NCI-H146 treated with DMSO at 0.1 percent for 48 hours (cell line): Measurements from ENCODE around the gene TMEM192.
"Not testable (repeated sequence)": the region's sequence is repeated elsewhere in the genome, so short reads cannot be mapped to it uniquely, and the experiment has no call there.

ENCODE experiments used
- DNase-seq: peaks from one replicate; lab custom pipeline; 2025; ENCODE audit not compliant: unreplicated experiment; lab: John Stamatoyannopoulos, UW

The TMEM192 gene

DNA sequence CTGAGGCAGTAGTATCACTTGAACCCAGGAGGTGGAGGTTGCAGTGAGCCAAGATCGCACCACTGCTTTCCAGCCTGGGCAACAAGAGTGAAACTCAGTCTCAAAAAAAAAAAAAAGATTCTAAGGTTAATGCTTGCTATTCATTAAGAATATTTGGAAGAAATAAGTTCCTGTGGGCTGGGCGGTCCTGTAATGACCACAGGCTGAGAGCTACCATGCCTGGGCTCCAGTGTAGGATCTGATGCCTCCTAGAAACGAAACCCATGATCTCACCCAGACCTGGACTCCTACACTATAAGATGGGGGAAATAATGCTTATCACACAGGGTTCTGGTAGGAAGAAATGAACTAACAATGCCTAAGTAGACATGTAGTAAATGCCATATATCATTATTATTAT is 17.8 kb downstream of the TMEM192 start:
- DNase-seq, result no peak

DNA sequence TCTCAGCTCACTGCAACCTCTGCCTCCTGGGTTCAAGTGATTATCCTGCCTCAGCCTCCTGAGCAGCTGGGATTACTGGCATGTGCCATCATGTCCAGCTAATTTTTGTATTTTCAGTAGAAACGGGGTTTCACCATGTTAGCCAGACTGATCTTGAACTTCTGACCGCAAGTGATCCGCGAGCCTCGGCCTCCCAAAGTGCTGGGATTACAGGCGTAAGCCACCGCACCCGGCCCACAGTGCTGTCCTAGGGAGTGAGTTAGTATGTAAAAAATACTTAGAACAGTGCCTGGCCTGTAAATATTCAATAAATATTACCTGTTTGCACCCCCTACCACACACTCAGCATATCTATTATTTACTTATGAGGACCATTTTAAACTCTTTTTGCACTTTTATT is 20.5 kb downstream of the TMEM192 start:
- not testable (repeated sequence) for DNase-seq

DNA sequence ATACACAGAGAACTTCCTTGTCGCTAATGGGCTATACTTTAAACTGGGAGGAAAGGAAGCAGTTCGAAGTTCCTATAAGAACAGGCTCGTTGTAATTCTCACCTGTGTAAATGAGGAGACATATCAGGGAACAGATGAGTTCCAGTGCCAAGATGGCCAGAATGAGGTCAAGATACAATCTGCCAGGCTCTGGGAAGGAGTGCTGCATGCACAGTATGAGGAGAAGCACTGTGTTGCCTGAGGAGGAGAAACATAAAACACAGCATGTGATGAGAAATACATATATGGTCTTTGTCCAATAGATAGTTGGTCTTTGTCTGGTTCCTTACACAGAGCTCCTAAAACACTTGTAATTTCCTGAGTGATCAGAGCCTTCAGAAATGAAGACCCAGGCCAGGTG is 24.3 kb downstream of the TMEM192 start:
- DNase-seq, result no peak

DNA sequence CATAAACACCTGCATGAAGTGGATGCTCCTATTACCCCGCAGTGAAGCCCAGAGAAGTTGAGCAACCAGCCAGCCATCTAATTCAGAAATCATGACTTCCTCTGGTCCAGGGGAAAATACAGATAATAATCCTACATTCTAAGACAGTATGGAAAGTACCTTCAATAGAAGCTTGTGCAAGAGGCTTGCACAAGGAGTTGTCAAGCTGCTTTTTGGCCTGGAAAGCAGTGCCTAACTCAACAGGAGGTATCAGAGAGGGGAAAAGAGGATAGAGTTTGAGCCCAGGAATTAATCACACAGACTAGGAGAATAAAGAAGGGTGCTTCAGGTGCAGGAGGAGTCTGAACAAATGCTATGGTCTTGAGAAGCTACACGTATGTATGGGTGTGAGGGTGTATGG is 26.7 kb downstream of the TMEM192 start:
- DNase-seq, result no peak

DNA sequence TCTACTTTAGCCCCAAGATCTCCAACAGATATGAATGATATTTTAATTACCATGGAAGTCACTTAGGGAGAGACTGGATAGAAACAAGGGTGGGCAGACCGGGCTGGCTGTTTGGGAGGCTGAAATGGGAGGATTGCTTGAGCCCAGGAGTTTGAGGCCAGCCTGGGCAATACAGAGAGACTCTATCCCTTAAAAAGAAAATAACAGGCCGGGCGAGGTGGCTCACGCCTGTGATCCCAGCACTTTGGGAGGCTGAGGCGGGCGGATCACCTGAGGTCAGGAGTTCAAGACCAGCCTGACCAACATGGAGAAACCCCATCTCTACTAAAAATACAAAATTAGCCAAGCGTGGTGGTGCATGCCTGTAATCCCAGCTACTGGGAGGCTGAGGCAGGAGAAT is 27.9 kb downstream of the TMEM192 start:
- not testable (repeated sequence) for DNase-seq

- DNase-seq, result no peak
Measured at GRCh38 chr4:165079476-165079875, 33.2 kb downstream of the TMEM192 start.

- DNase-seq, result no peak
Measured at GRCh38 chr4:165077034-165077578, 35.6 kb downstream of the TMEM192 start.

DNA sequence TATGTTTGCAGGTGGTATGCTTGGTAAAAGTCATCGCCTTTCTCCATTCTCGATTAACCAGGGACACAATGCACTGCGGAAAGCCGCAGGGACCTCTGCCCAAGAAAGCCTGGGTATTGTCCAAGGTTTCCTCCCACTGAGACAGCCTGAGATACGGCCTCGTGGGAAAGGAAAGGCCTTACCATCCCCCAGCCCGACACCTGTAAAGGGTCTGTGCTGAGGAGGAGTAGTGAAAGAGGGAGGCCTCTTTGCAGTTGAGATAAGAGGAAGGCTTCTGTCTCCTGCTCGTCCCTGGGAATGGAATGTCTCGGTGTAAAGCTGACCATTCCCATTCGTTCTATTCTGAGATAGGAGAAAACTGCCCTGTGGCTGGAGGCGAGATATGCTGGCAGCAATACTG is 39.3 kb downstream of the TMEM192 start:
- not testable (repeated sequence) for DNase-seq

DNA sequence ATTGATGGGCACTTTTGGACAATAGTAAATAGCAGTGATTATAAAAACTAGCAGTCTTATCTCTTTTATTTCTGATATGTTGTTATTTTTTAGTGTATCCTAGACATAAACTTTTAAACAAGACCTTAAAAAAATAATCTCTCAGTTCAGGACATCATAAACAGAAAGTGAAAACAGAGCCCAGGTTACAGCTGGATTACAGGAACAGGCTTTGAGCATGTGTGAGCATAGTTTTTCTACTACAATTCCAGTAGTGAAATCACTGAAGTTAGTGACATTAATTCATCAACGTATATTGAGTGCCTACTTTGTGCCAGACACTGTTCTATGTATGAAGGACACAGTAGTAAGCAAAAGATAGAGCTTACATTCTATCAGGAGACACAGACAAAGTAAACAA is 42.1 kb downstream of the TMEM192 start:
- no peak for DNase-seq

DNA sequence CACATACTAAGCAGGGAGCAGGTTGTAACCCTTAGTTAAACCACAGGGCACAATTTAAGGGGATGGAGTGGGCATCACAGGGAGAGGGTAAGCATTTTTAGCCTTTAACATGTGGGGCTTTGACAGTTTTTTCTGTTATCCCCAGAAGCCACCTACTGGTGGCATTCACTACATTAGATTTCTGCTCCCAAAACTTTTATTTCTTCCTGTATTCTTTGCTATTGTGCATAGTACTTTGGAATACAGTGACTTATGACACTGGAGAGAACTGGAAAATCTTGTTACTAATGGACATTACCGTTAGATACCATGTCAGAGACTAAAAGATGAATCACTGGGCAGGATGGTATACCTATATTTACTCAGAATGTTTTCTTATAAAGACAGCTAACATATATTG is 51.7 kb downstream of the TMEM192 start:
- no peak for DNase-seq

GRCh38 chr4:165059386-165059785 is 53.3 kb downstream of the TMEM192 start:
- DNase-seq, result no peak

DNA sequence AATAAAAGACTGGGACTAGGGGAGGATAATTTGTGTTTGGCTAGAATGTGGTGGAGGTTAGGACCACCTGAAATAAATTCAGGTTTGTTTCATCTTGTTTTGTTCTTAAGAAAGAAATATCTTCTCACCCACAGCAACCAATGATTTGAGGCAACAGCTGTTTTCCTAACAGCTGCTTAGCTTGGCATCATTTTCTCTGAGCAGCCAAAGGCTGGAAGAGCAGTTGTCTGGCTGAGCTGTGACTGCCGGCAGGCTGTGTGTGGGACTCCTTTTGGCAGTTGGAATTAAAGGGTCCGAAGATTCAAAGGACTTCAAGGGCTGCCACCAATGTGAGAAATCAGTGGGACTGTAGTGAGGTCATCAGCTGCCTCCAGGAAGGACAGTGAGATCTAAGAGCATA is 54.0 kb downstream of the TMEM192 start:
- no peak for DNase-seq

DNA sequence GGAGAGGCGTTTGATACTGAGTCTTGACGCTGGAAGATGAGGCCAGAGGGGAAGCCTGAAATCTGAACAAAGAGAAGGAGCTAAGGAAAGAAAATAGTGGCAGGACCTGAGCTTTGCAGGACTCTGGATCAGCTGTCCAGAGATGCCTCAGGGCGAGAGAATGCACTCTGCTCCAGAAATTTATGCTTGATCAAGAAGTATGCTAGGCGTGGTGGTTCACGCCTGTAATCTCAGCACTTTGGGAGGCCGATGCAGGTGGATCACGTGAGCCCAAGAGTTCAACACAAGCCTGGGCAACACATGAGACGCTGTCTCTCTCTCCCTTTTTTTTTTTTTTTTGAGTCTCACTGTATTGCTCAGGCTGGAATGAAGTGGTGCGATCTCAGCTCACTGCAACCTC is 57.1 kb downstream of the TMEM192 start:
- no peak for DNase-seq

DNA sequence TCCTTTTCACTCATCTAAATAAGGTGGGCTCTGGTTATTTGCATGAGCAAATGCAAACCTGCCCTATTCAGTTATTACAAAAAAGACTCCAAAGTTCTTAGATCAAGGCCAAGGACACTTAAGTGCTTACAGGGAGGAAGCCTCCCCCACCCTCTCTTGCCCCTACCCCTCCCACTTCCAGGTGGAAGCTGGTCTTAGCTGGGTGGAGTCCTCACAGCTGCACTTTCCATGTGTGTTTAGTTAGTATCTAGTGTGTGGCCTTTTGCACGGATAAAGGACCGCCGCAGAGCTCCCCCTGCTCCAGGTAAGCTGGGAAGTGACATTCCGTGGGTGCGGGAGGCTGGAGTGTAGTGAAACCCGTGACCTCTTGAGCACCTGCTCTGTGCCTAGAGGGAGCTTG is 59.0 kb downstream of the TMEM192 start, which contains the start of gene TRIM75:
TRIM75 (plus strand) TSS at position 222 of the 400 bp plus-strand sequence. CDS start 5,282 bp downstream, outside the sequence.
- DNase-seq, result no peak

- DNase-seq, result no peak
Measured at GRCh38 chr4:165052627-165053026, 60.0 kb downstream of the TMEM192 start.

GRCh38 chr4:165048170-165048569 is 64.5 kb downstream of the TMEM192 start:
- DNase-seq, result no peak

DNA sequence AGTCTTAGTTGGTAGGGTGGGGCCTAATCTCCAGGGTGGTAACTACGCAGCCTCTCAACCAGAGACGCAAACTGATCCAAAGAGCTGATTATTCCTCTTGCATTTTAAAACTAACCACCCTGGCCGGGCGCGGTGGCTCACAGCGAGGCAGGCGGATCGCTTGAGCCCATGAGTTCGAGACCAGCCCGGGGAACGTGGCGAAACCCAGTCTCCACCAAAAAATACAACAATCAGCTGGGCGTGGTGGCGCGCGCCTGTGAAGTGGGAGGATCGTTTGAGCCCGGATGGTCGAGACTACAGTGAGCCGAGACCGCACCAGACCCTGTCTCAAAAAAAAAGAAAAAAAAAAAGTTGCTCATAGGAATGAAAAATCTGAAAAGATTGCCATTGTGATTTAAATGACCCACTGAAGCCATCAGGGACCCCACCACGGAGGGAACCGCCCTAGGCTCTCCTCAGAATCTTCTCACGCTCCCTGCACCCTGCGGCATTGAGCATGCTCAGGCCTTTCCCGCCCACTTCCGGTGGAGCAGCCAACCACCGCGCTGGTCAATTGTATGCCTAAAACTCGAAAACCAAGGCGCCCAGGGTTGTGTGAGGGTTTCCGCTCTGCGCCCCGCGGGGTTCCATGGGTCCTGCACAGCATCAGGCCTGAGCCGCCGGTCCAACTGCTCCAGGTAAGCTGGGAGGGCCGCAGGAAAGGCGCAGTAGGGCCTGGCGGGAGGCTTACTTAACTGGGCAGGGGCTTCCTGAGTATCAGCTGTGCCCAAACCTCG is 81.0 kb downstream of the TMEM192 start, which contains the start of gene TRIM60:
TRIM60 (plus strand) TSS at position 564 of the 776 bp plus-strand sequence. CDS start 8,074 bp downstream, outside the sequence.
- DNase-seq, result no peak

DNA sequence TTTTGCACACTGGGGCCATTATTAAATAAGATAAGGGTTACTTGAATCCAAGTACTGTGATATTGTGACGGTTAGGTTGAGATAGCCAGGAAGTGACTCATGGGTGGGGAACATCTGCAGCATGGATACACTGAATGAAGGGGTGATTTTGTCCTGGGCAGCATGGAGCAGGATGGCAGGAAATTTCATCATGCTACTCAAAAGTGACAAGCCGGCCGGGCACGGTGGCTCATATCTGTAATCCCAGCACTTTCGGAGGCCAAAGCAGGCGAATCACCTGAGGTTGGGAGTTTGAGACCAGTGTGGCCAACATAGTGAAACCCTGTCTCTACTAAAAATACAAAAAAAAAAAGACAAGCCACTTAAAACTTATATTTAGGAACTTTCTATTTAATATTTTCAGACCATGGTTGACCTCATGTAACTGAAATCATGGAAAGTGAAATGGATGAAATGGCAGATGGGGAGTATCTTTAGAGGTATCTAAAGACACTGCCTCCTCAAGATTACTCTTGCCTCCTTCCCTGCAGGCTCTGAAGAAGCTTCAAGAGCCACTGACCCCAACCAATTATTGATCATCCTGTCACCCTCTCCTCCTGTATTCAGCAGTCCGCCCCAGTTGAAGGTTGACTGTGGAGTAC is 84.8 kb downstream of the TMEM192 start:
- DNase-seq, result no peak

DNA sequence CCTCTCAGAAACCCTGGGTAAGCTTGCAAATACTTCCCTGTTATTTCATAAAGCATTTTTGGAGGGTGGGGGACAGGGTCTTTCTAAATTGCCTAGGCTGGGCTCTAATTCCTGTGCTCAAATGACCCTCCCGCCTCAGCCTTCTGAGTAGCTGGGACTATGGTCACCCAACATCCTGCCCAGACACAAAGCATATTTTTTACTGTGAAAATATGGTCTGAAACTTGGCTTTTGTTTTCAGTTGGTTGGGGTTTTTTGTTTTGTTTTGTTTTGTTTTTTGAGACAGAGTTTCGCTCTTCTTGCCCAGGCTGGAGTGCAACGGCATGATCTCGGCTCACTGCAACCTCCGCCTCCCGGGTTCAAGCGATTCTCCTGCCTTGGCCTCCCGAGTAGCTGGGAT is 86.9 kb downstream of the TMEM192 start:
- not testable (repeated sequence) for DNase-seq
